ENCODE measurements around the gene RBFOX2. TPM values are rescaled to one million over a fixed set of nuclear protein-coding genes. Genes with fewer than 3 reads are reported as not detected.

RBFOX2 gene
- total and polyA plus RNA-seq, 2 of the 13 experiments (the other 11 are each of a cell fraction or from before 2014, with no cell fraction given), result 37.3 to 40.4 TPM

GRCh38 chr22:35821654-35822053 lies 207.0 kb downstream of the RBFOX2 start (continued):
- no peak for TF ChIP-seq ZNF703 (CRISPR knock-in tag; IDR thresholded peaks at IDR 0.05; ENCODE audit: borderline replicate concordance)
- TF ChIP-seq ZBTB33 (CRISPR knock-in tag; IDR thresholded peaks at IDR 0.05), result no peak
- TF ChIP-seq NR2C2 (CRISPR knock-in tag; IDR thresholded peaks at IDR 0.05; ENCODE audit: borderline replicate concordance), result 0 out of 2 replicates have a peak, but pooled peaks have one; percentile 16
- TF ChIP-seq ZNF367 (CRISPR knock-in tag; IDR thresholded peaks at IDR 0.05; ENCODE audit: borderline replicate concordance), result no peak
- no peak for TF ChIP-seq ZNF33B (CRISPR knock-in tag; IDR thresholded peaks at IDR 0.05)
- TF ChIP-seq ZFP1 (CRISPR knock-in tag; IDR thresholded peaks at IDR 0.05), result no peak
- no peak for TF ChIP-seq NCOA1 (CRISPR knock-in tag; IDR thresholded peaks at IDR 0.05)
- no peak for TF ChIP-seq ZNF777 (CRISPR knock-in tag; IDR thresholded peaks at IDR 0.05)
- no peak for TF ChIP-seq HNRNPL (IDR thresholded peaks at IDR 0.05; ENCODE audit: low read depth, low read length)
- TF ChIP-seq FOXP4 (CRISPR knock-in tag; IDR thresholded peaks at IDR 0.05), result peak; percentile 79
- no peak for TF ChIP-seq SMC3 (IDR thresholded peaks at IDR 0.05; ENCODE audit: low read length)
- TF ChIP-seq NPAS2 (CRISPR knock-in tag; IDR thresholded peaks at IDR 0.05; ENCODE audit: borderline replicate concordance), result no peak
- TF ChIP-seq CEBPZ (IDR thresholded peaks at IDR 0.05; ENCODE audit: low read length), result no peak
- no peak for TF ChIP-seq ZFP36L2 (CRISPR knock-in tag; IDR thresholded peaks at IDR 0.05)
- no peak for TF ChIP-seq TBP (CRISPR knock-in tag; IDR thresholded peaks at IDR 0.05)
- no peak for TF ChIP-seq KMT2B (CRISPR knock-in tag; IDR thresholded peaks at IDR 0.05)
- no peak for TF ChIP-seq KLF13 (CRISPR knock-in tag; IDR thresholded peaks at IDR 0.05)
- no peak for TF ChIP-seq ZNF350 (CRISPR knock-in tag; IDR thresholded peaks at IDR 0.05; ENCODE audit: borderline replicate concordance, low read depth)
- 0 out of 2 replicates have a peak, but pooled peaks have one; percentile 13 for TF ChIP-seq FOSL2 (CRISPR knock-in tag; IDR thresholded peaks at IDR 0.05)
- TF ChIP-seq ZMYM4 (CRISPR knock-in tag; IDR thresholded peaks at IDR 0.05), result no peak
- TF ChIP-seq NCOR1 (IDR thresholded peaks at IDR 0.05; ENCODE audit: borderline replicate concordance, low read length), result no peak
- TF ChIP-seq REXO4 (CRISPR knock-in tag; IDR thresholded peaks at IDR 0.05; ENCODE audit: borderline replicate concordance), result no peak
- no peak for TF ChIP-seq THAP8 (CRISPR knock-in tag; IDR thresholded peaks at IDR 0.05; ENCODE audit: borderline replicate concordance)
- no peak for TF ChIP-seq DDIT3 (CRISPR knock-in tag; IDR thresholded peaks at IDR 0.05)
- TF ChIP-seq MAF1 (CRISPR knock-in tag; IDR thresholded peaks at IDR 0.05; ENCODE audit: borderline replicate concordance), result no peak
